GM13977 (cell line): ENCODE data around the gene RCAN2.

Experiments
- DNase-seq: peaks from one replicate; pipeline ENCODE4 v3.0.0; 2012; ENCODE audit warnings: low spot score
- in situ Hi-C: fragments of 300-500 bp; cut with MboI; formaldehyde crosslinking; loops from one replicate; pipeline ENCODE4 v1.12.0; 2022; ENCODE audit warnings: low sequenced_read_pairs, low pct_unique_long_range_greater_than_20kb, mixed read lengths, inconsistent platforms; ENCODE audit not compliant: unreplicated experiment
- TF ChIP-seq, protein P1 (sequence below): IDR thresholded peaks from 2 replicates; pipeline ENCODE4 v1.5.1; 2012; ENCODE audit warnings: mild to moderate bottlenecking, control low read depth; ENCODE audit not compliant: insufficient read depth; ENCODE audit errors: extremely low read depth, missing control alignments

Gene RCAN2

DNA sequence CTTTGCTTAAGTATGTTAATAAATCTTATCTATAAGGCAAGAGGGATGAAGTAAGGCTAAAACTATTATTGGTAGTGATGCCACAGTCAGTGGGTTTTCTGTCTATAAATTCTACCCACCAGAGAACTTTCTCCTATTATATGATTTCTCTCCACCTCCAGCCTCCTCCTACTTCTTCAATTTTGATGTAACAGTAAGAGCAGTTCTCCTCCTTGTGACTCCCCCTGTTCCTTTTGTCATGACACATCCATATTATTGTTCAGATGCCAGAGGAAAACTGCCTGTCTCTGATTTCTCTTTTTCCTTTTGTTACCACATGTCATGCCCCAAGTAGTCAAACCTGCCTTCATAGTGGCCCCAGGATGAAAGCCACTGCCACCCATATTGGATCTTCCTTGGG is 9.1 kb upstream of the RCAN2 start:
- TF ChIP-seq, protein P1, sequence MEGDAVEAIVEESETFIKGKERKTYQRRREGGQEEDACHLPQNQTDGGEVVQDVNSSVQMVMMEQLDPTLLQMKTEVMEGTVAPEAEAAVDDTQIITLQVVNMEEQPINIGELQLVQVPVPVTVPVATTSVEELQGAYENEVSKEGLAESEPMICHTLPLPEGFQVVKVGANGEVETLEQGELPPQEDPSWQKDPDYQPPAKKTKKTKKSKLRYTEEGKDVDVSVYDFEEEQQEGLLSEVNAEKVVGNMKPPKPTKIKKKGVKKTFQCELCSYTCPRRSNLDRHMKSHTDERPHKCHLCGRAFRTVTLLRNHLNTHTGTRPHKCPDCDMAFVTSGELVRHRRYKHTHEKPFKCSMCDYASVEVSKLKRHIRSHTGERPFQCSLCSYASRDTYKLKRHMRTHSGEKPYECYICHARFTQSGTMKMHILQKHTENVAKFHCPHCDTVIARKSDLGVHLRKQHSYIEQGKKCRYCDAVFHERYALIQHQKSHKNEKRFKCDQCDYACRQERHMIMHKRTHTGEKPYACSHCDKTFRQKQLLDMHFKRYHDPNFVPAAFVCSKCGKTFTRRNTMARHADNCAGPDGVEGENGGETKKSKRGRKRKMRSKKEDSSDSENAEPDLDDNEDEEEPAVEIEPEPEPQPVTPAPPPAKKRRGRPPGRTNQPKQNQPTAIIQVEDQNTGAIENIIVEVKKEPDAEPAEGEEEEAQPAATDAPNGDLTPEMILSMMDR: no peak
- in situ Hi-C loops: no loop called here
- no peak for DNase-seq

DNA sequence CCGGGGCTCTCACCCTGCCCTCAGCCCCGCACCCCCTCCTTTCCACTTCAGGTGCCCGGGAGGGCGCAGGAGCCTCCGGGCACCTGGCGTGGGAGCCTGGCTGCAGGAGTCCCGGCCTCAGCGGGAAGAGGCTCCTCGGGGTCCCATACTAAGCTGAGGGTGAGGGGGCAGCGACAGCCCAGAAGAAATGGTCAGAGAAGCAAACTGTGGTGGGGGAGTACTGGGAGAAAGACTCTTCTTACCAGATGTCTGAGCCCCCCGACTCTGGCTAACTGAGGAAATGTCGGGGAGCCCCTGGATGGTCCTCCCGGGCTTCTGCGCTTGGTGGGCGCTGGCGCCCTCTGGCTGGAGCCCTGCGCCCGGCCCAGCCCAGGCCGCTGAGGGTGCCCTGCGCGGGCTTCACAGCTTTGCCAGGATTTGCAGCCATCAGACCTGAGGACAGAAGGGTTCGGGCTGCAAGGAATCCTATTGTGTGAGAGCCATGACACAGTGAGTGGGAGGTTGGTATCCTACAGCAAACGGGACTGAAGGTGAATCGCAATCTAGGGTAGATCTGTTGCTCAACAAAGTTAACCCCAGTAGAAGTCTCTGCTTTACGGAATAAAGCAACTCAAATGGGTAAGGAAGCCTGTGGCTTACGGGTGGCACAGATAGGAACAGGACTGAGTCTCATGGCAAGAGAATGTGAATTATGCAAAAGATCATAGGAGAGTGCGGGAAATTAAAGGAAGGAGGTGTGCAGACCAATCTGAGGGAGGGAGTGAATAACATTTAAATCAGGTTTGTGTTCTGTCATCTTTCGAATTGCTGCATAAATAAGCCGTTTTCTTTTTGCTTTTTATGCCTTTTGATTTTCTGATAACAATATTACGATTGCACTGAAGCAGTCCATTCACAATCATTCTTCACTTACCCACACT is 639 bp upstream of the RCAN2 start:
- in situ Hi-C loops: no loop called here
- TF ChIP-seq, protein P1: peak; percentile 54
- DNase-seq: peak; percentile 61

DNA sequence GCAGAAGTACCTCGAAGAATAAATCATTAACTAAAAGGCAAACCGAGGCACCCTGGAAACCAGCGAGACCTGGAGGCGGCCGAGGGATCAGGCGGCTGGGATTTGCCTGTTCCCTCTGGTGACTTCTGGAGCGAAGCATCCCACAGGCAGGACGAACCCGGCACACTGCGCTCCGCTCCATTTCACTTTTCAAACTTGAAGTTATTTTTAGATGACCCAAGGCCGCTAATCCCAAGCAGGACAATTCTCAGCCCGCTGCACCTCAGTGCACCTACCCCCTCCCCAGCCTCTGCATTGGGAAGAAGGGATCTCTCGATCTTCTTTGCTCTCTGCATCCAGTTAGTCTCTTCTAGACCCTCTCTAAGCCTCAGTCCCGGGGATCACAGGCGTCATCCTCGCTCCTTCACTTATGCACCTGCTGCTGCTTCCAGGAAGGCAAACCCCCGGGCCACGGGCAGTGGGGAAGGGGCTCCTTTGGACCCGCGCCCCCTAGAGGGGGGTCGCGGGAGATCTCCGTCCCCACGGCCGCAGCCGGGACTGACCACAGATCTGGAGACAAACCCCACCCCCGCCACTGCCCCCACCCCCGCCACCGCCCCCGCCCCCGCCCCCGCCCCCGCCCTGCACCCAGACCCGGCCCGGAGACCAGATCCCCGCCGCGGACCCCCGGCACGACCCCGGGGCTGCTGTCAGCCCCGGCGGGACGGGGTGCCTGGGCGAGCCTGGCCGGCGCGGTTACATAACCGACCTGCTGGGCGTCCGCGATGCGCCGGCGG is 636 bp downstream of the RCAN2 start:
- TF ChIP-seq, protein P1: peak; percentile 42
- peak; percentile 47 for DNase-seq
- in situ Hi-C loops: no loop called here

DNA sequence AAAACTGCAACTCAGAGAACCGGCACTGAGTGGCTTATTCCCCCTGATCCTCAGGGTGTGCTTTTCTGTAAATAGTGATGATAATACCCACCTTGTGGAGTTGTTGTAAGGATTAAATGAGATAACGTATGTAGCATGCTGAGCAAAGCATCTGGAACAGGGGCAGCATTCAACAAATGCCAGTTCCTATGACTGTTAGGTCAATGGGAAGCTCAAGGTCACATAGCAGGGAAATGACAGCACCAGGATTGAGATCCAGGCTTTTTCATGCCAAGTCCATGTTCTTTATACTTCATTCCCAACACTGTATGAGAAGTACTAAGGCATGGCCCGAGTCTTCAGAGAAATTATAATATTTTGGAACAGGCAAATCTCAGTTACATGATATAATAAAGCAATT is 5.1 kb downstream of the RCAN2 start:
- no peak for DNase-seq
- TF ChIP-seq, protein P1: no peak
- in situ Hi-C loops: no loop called here

DNA sequence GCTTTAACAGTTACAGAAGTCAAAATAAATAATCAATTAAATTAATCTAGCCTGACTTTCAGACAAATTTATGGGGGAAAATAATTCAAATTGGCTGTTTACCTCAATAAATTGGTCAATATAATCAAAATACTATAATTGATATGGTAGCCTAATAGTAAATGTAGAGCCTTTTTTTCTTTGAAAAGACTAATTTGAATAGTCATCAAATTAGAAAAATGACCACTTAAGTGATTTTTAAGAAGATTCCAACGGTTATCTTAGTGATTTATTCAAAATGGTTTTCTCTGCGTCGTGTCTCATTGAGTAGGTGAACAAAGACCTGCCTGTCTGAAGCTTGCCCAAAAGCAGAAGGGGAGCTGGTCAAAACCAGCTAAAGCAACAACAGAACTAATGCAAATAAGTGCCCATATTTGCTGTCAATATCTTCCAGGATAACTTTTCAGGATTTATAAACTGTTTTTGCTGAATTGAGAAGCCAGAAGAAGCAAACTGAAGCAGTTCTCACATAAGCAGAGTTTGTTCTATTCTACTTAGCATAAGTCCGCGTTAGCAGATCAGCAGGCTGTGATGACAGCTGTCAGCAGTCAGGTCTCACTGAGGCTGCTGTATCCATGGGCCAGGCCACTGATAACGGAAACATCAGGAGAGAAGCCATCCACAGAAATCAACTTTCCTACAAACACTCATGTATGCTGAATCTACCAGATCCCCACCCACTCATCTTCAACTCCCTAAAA is 7.0 kb downstream of the RCAN2 start:
- DNase-seq: no peak
- TF ChIP-seq, protein P1: no peak
- in situ Hi-C loops: no loop called here

DNA sequence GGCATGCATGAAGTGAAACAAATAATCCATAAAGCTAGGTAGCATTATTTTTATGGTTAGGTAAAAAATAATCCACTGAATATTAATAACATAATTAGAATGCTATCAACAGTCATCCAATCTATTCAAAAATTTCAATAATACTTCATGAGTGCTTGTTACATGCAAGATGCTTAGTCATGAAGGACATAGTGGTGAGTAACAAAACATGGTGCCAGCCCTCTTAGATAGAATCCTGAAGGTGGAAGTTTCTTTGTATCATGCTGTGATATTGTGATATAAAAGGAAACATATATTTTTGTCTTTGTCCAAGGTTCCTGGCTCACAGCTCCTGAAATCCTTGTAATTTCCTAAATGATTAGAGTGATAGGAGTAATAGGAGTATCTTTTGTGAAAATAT is 14.9 kb downstream of the RCAN2 start:
- no peak for DNase-seq
- in situ Hi-C loops: no loop called here
- TF ChIP-seq, protein P1: no peak
